Aorta (tissue), 5 donors: Measurements from ENCODE around the gene LRRTM1. TPM values are rescaled to one million over a fixed set of nuclear protein-coding genes. Genes with fewer than 3 reads are reported as not detected.

ENCODE experiments used
- ATAC-seq: fragments of 200-7000 bp; cut with Tn5 transposase; one replicate; pipeline ENCODE4 v1.9.1; 2022; ENCODE audit warnings: moderate library complexity; ENCODE audit not compliant: low FRiP score
- DNase-seq, 2 donors: peaks; one replicate each; pipeline ENCODE4 v3.0.0-alpha.2; 2020
- H3K27ac ChIP-seq, 2 donors: one replicate each; pipeline ENCODE4 v1.5.1; 2013; ENCODE audit warnings: low read length in 2 of 2, mild to moderate bottlenecking in 2 of 2, moderate library complexity in 2 of 2, control low read depth in 1 of 2, inconsistent platforms in 1 of 2, low read depth in 1 of 2
- H3K27me3 ChIP-seq, 2 donors: one replicate each; pipeline ENCODE4 v1.6.1; 2013; ENCODE audit warnings: control low read depth in 1 of 2, low read length in 1 of 2, mild to moderate bottlenecking in 1 of 2, moderate library complexity in 1 of 2; ENCODE audit not compliant: insufficient read depth in 2 of 2, control insufficient read depth in 1 of 2
- H3K36me3 ChIP-seq, 2 donors: one replicate each; pipeline ENCODE4 v1.6.1; 2013; ENCODE audit warnings: control low read depth in 1 of 2, low read length in 1 of 2, mild to moderate bottlenecking in 1 of 2; ENCODE audit not compliant: insufficient read depth in 2 of 2, control insufficient read depth in 1 of 2
- H3K4me1 ChIP-seq, 2 donors: one replicate each; pipeline ENCODE4 v1.6.1; 2013; ENCODE audit warnings: low read length in 2 of 2, control low read depth in 1 of 2, mild to moderate bottlenecking in 1 of 2, moderate library complexity in 1 of 2; ENCODE audit not compliant: insufficient read depth in 2 of 2, control insufficient read depth in 1 of 2
- H3K4me3 ChIP-seq, 2 donors: one replicate each; pipeline ENCODE4 v1.5.1; 2013; ENCODE audit warnings: low read length in 2 of 2, control low read depth in 1 of 2, mild to moderate bottlenecking in 1 of 2
- H3K9me3 ChIP-seq: one replicate; pipeline ENCODE4 v1.6.1; 2013; ENCODE audit warnings: mild to moderate bottlenecking, low read length; ENCODE audit not compliant: control insufficient read depth
- WGBS, 2 donors: extraction: QIAGEN DNeasy Blood & Tissue Kit; methylation state at CpG; one replicate each; pipeline ENCODE4 v1.1.7; 2013; 5-methylcytosine and 5-hydroxymethylcytosine counted together
- intact Hi-C, 2 donors: fragments of 100-400 bp; cut with DNase I; formaldehyde crosslinking; loops; one replicate each; pipeline versions ENCODE4 v1.14.2 to v1.15.0; 2022
- polyA plus RNA-seq, 2 donors: library from polyadenylated mRNA; stranded (reverse); fragments of 200-250 nt; gene quantifications; one replicate each; pipeline ENCODE4 v1.2.3, GENCODE V29; 2013
- total RNA-seq, 2 donors: library from RNA; stranded (reverse); fragmentation: NEBNext Ultra II Directional; extraction: Animal tissue kit (Norgen Biotek cat#: 25700); gene quantifications; one replicate each; pipeline ENCODE4 v1.2.1, GENCODE V29; 2021
- donor health status: healthy with polysubstance abuse.
- donor health status: Bipolar disorder and iron deficiency.
- donor health status: DM: no; HTN: no; CAD: no.
- donor health status: DM: no; HTN: no; CAD: no.
- donor health status: DM: yes; HTN: yes; CAD: no.

Gene LRRTM1
- total and polyA plus RNA-seq, 4 donors: 0.19 to 0.39 TPM; not detected in 2

- whole genome bisulfite sequencing, 2 donors: 59 to 62% methylated on average over 3 of the region's 3 CpGs
- Histone ChIP-seq H3K27me3 (peaks cover 0 to 1% of the 10 kb centered on the region in 2 donors), H3K9me3 (peaks cover 3% of the 10 kb centered on the region), H3K4me1 (no peaks in the 10 kb centered on the region), H3K27ac (no peak overlapping the region), H3K36me3 (no peaks in the 10 kb centered on the region), H3K4me3 (no peak overlapping the region)
- ATAC-seq (no peak), DNase-seq (no peak)
- intact Hi-C loops: no loop called here
These were observed 45.3 kb downstream of the LRRTM1 start for GRCh38 chr2:80259292-80259691.

- H3K9me3 ChIP-seq: peaks cover 3% of the 10 kb centered on the region
- DNase-seq: no peak
- peaks cover 0 to 1% of the 10 kb centered on the region in 2 donors for H3K27me3 ChIP-seq
- H3K36me3 ChIP-seq: no peaks in the 10 kb centered on the region
- ATAC-seq: no peak
- 81 to 84% methylated on average over 5 of the region's 5 CpGs for WGBS, 2 donors
- intact Hi-C loops: no loop called here
- H3K4me1 ChIP-seq: no peaks in the 10 kb centered on the region
- no peak overlapping the region for H3K27ac ChIP-seq
- H3K4me3 ChIP-seq: no peak overlapping the region
These were observed 45.8 kb downstream of the LRRTM1 start for GRCh38 chr2:80258793-80259192.

- ATAC-seq: no peak
- Histone ChIP-seq H3K4me3 (no peak overlapping the region), H3K36me3 (no peaks in the 10 kb centered on the region), H3K9me3 (peaks cover 3% of the 10 kb centered on the region), H3K27ac (no peak overlapping the region), H3K4me1 (no peaks in the 10 kb centered on the region), H3K27me3 (peaks cover 0 to 1% of the 10 kb centered on the region in 2 donors)
- no peak for DNase-seq
- intact Hi-C loops: no loop called here
- 61 to 84% methylated on average over 5 of the region's 5 CpGs for WGBS, 2 donors
These were observed 46.2 kb downstream of the LRRTM1 start for GRCh38 chr2:80258341-80258740.

GRCh38 chr2:80257450-80257849, 47.1 kb downstream of the LRRTM1 start:
- intact Hi-C loops: no loop called here
- no peak for ATAC-seq
- H3K4me1 ChIP-seq: no peaks in the 10 kb centered on the region
- peaks cover 0 to 1% of the 10 kb centered on the region in 2 donors for H3K27me3 ChIP-seq
- no peak for DNase-seq
- no peak overlapping the region for H3K4me3 ChIP-seq
- no peak overlapping the region for H3K27ac ChIP-seq
- H3K9me3 ChIP-seq: peaks cover 3% of the 10 kb centered on the region
- no peaks in the 10 kb centered on the region for H3K36me3 ChIP-seq
- 93 to 95% methylated on average over 4 of the region's 4 CpGs for WGBS, 2 donors

- Histone ChIP-seq H3K4me1 (no peaks in the 10 kb centered on the region), H3K27me3 (peaks cover 0 to 1% of the 10 kb centered on the region in 2 donors), H3K4me3 (no peak overlapping the region), H3K36me3 (no peaks in the 10 kb centered on the region), H3K27ac (no peak overlapping the region), H3K9me3 (peaks cover 3% of the 10 kb centered on the region)
- ATAC-seq (no peak), DNase-seq (no peak)
- 77 to 80% methylated on average over 3 of the region's 3 CpGs for whole genome bisulfite sequencing, 2 donors
- intact Hi-C loops: no loop called here
These were observed 47.8 kb downstream of the LRRTM1 start for GRCh38 chr2:80256782-80257167.

GRCh38 chr2:80255918-80256781, 48.4 kb downstream of the LRRTM1 start:
- ATAC-seq (no peak), DNase-seq (no peak)
- intact Hi-C loops: no loop called here
- WGBS, 2 donors: 44 to 54% methylated on average over 9 of the region's 9 CpGs
- Histone ChIP-seq H3K4me1 (no peaks in the 10 kb centered on the region), H3K4me3 (no peak overlapping the region), H3K27me3 (peaks cover 0 to 1% of the 10 kb centered on the region in 2 donors), H3K36me3 (no peaks in the 10 kb centered on the region), H3K27ac (no peak overlapping the region), H3K9me3 (peaks cover 3% of the 10 kb centered on the region)

GRCh38 chr2:80252294-80252986, 52.1 kb downstream of the LRRTM1 start:
- Histone ChIP-seq H3K27me3 (peaks cover 0 to 1% of the 10 kb centered on the region in 2 donors), H3K27ac (no peak overlapping the region), H3K9me3 (peaks cover 3% of the 10 kb centered on the region), H3K4me3 (no peak overlapping the region), H3K36me3 (no peaks in the 10 kb centered on the region), H3K4me1 (no peaks in the 10 kb centered on the region)
- ATAC-seq: no peak
- intact Hi-C loops: no loop called here
- 82% methylated on average over 7 of the region's 7 CpGs for WGBS, 2 donors
- no peak for DNase-seq
